ENCODE measurements around the gene MR1.

The MR1 gene

GRCh38 chr1:181028196-181028595 is 5.6 kb upstream of the MR1 start (continued):
- TF ChIP-seq ZNF121 (tag by site-specific recombination; IDR thresholded peaks at IDR 0.05) (no peak), HOXD13 (CRISPR knock-in tag; IDR thresholded peaks at IDR 0.05; ENCODE audit: borderline replicate concordance) (no peak), MEIS1 (CRISPR knock-in tag; IDR thresholded peaks at IDR 0.05; ENCODE audit: borderline replicate concordance) (no peak), ZNF658 (tag by site-specific recombination; IDR thresholded peaks at IDR 0.05) (no peak), ZNF184 (tag by site-specific recombination; IDR thresholded peaks at IDR 0.05) (no peak), ZNF623 (tag by site-specific recombination; IDR thresholded peaks at IDR 0.05) (no peak)
- TF ChIP-seq, protein P1, sequence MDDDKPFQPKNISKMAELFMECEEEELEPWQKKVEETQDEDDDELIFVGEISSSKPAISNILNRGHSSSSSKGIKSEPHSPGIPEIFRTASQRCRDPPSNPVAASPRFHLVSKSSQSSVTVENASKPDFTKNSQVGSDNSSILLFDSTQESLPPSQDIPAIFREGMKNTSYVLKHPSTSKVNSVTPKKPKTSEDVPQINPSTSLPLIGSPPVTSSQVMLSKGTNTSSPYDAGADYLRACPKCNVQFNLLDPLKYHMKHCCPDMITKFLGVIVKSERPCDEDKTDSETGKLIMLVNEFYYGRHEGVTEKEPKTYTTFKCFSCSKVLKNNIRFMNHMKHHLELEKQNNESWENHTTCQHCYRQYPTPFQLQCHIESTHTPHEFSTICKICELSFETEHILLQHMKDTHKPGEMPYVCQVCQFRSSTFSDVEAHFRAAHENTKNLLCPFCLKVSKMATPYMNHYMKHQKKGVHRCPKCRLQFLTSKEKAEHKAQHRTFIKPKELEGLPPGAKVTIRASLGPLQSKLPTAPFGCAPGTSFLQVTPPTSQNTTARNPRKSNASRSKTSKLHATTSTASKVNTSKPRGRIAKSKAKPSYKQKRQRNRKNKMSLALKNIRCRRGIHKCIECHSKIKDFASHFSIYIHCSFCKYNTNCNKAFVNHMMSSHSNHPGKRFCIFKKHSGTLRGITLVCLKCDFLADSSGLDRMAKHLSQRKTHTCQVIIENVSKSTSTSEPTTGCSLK (tag by site-specific recombination; IDR thresholded peaks at IDR 0.05) = no peak

DNA sequence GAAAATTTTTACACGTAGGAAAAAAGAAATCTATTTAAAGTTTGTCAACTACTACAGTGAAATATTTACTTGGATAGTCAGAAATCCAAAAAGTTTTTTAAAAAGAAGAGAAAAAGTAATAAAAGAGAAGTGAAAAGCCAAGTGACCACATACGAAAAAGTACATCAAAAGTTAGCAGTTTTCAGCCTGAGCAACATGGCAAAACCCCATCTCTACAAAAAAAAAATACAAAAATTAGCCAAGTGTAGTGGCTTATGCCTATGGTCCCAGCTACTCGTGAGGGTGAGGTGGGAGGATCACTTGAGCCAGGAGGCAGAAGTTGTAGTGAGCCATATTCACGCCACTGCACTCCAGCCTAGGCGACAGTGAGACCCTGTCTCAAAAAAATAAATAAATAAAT is 5.2 kb upstream of the MR1 start:
- H3K27ac ChIP-seq (ENCODE audit: extremely low read depth, low read depth, low read length) = no peak overlapping the region
- TF ChIP-seq PRDM1 (tag by site-specific recombination; IDR thresholded peaks at IDR 0.05) (no peak), ZBTB1 (tag by site-specific recombination; IDR thresholded peaks at IDR 0.05) (no peak), ZNF16 (tag by site-specific recombination; IDR thresholded peaks at IDR 0.05; ENCODE audit: low read depth) (no peak), ZFP37 (tag by site-specific recombination; IDR thresholded peaks at IDR 0.05) (no peak), ZNF530 (tag by site-specific recombination; IDR thresholded peaks at IDR 0.05; ENCODE audit: low read depth) (no peak), ZNF138 (tag by site-specific recombination; IDR thresholded peaks at IDR 0.05; ENCODE audit: borderline replicate concordance) (no peak), RBAK (tag by site-specific recombination; IDR thresholded peaks at IDR 0.05) (no peak), ZNF175 (tag by site-specific recombination; IDR thresholded peaks at IDR 0.05) (no peak), ZNF792 (tag by site-specific recombination; IDR thresholded peaks at IDR 0.05) (no peak), ZNF488 (tag by site-specific recombination; IDR thresholded peaks at IDR 0.05) (no peak), ZNF843 (tag by site-specific recombination; IDR thresholded peaks at IDR 0.05) (no peak), ZFP69B (tag by site-specific recombination; IDR thresholded peaks at IDR 0.05) (no peak), ZNF654 (tag by site-specific recombination; IDR thresholded peaks at IDR 0.05; ENCODE audit: low read depth) (no peak)
- TF ChIP-seq, protein P2, sequence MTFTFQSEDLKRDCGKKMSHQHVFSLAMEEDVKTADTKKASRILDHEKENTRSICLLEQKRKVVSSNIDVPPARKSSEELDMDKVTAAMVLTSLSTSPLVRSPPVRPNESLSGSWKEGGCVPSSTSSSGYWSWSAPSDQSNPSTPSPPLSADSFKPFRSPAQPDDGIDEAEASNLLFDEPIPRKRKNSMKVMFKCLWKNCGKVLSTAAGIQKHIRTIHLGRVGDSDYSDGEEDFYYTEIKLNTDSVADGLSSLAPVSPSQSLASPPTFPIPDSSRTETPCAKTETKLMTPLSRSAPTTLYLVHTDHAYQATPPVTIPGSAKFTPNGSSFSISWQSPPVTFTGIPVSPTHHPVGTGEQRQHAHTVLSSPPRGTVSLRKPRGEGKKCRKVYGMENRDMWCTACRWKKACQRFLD (tag by site-specific recombination; IDR thresholded peaks at IDR 0.05) = no peak
- TF ChIP-seq, protein P3, sequence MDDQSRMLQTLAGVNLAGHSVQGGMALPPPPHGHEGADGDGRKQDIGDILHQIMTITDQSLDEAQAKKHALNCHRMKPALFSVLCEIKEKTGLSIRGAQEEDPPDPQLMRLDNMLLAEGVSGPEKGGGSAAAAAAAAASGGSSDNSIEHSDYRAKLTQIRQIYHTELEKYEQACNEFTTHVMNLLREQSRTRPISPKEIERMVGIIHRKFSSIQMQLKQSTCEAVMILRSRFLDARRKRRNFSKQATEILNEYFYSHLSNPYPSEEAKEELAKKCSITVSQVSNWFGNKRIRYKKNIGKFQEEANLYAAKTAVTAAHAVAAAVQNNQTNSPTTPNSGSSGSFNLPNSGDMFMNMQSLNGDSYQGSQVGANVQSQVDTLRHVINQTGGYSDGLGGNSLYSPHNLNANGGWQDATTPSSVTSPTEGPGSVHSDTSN (CRISPR knock-in tag; IDR thresholded peaks at IDR 0.05) = no peak
- TF ChIP-seq, protein P4, sequence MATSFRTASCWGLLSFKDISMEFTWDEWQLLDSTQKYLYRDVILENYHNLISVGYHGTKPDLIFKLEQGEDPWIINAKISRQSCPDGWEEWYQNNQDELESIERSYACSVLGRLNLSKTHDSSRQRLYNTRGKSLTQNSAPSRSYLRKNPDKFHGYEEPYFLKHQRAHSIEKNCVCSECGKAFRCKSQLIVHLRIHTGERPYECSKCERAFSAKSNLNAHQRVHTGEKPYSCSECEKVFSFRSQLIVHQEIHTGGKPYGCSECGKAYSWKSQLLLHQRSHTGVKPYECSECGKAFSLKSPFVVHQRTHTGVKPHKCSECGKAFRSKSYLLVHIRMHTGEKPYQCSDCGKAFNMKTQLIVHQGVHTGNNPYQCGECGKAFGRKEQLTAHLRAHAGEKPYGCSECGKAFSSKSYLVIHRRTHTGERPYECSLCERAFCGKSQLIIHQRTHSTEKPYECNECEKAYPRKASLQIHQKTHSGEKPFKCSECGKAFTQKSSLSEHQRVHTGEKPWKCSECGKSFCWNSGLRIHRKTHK (tag by site-specific recombination; IDR thresholded peaks at IDR 0.05) = no peak
- TF ChIP-seq, protein P5, sequence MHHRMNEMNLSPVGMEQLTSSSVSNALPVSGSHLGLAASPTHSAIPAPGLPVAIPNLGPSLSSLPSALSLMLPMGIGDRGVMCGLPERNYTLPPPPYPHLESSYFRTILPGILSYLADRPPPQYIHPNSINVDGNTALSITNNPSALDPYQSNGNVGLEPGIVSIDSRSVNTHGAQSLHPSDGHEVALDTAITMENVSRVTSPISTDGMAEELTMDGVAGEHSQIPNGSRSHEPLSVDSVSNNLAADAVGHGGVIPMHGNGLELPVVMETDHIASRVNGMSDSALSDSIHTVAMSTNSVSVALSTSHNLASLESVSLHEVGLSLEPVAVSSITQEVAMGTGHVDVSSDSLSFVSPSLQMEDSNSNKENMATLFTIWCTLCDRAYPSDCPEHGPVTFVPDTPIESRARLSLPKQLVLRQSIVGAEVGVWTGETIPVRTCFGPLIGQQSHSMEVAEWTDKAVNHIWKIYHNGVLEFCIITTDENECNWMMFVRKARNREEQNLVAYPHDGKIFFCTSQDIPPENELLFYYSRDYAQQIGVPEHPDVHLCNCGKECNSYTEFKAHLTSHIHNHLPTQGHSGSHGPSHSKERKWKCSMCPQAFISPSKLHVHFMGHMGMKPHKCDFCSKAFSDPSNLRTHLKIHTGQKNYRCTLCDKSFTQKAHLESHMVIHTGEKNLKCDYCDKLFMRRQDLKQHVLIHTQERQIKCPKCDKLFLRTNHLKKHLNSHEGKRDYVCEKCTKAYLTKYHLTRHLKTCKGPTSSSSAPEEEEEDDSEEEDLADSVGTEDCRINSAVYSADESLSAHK (tag by site-specific recombination; IDR thresholded peaks at IDR 0.05) = no peak
- no peaks in the 10 kb centered on the region for H3K36me3 ChIP-seq (ENCODE audit: control insufficient read depth in 2 of 2, insufficient read depth in 1 of 2, low read length in 2 of 2)
- POLR2A ChIA-PET = interaction anchor here (0.6 kb wide), 1 partner anchor 68 kb away, joined by 5 read pairs; no protein-coding TSS in a partner anchor
- no peak overlapping the region for H3K4me3 ChIP-seq (ENCODE audit: low read depth, low read length)
- H3K4me1 ChIP-seq (ENCODE audit: control insufficient read depth, insufficient read depth, low read length) = no peaks in the 10 kb centered on the region
- CTCF ChIA-PET = interaction anchor here (0.6 to 0.8 kb wide), 4 partner anchors 113 to 132 kb away, joined by 3 read pairs; no protein-coding TSS in a partner anchor
- H3K9me3 ChIP-seq (ENCODE audit: control insufficient read depth, insufficient read depth, low read depth, low read length) = no peaks in the 10 kb centered on the region

All from HEK293 (cell line).